Colonic mucosa (tissue), 4 donors: Measurements from ENCODE around the gene PHRF1. TPM values are rescaled to one million over a fixed set of nuclear protein-coding genes. Genes with fewer than 3 reads are reported as not detected.

Experiments used
- DNase-seq: peaks from one replicate; pipeline ENCODE4 v3.0.0-alpha.2; 2020
- H3K27ac ChIP-seq: fragments of 200-600 bp; one replicate; pipeline ENCODE4 v1.8.0; 2021
- H3K27me3 ChIP-seq: fragments of 200-600 bp; one replicate; pipeline ENCODE4 v1.8.0; 2021
- H3K36me3 ChIP-seq: fragments of 200-600 bp; one replicate; pipeline ENCODE4 v1.8.0; 2021
- H3K4me1 ChIP-seq: fragments of 200-600 bp; one replicate; pipeline ENCODE4 v1.8.0; 2021; ENCODE audit warnings: mild to moderate bottlenecking
- H3K4me3 ChIP-seq: fragments of 200-600 bp; one replicate; pipeline ENCODE4 v1.8.0; 2021
- H3K9ac ChIP-seq, 2 donors: one replicate each; pipeline ENCODE4 v1.7.0; 2013; ENCODE audit warnings: control low read depth in 2 of 2, low read depth in 2 of 2, low read length in 2 of 2
- H3K9me3 ChIP-seq: fragments of 200-600 bp; one replicate; pipeline ENCODE4 v1.8.0; 2021
- intact Hi-C: fragments of 100-400 bp; cut with DNase I; formaldehyde crosslinking; loops from one replicate; pipeline ENCODE4 v1.14.1; 2022
- total RNA-seq, 2 donors: library from RNA; stranded (reverse); fragmentation: NEBNext Ultra II Directional in 1 of 2; extraction: Animal tissue kit (Norgen Biotek cat#: 25700) in 1 of 2; gene quantifications; one replicate each; pipeline ENCODE4 v1.2.1, GENCODE V29; 2021
- TF ChIP-seq, protein P1 (sequence below): fragments of 200-600 bp; IDR thresholded peaks from one replicate; pipeline ENCODE4 v1.8.0; 2022; ENCODE audit warnings: antibody characterized with exemption, mild to moderate bottlenecking
- donor health status: healthy.
- donor health status: DM: no; HTN: no; CAD: no.
- donor health status: DM: no; HTN: no; CAD: no.

The PHRF1 gene
- total RNA-seq, 2 donors from 2014 or later: 29.4 to 41.9 TPM

- H3K9me3 ChIP-seq: no peaks in the 10 kb centered on the region
- peaks cover 11% of the 10 kb centered on the region for H3K4me1 ChIP-seq
- intact Hi-C loops: no loop called here
- no peak for DNase-seq
- peak overlapping the region; percentile 57 for H3K27ac ChIP-seq
- H3K9ac ChIP-seq: peak overlapping the region; percentile 76 to 78
- peaks cover 8% of the 10 kb centered on the region for H3K36me3 ChIP-seq
- TF ChIP-seq, protein P1, sequence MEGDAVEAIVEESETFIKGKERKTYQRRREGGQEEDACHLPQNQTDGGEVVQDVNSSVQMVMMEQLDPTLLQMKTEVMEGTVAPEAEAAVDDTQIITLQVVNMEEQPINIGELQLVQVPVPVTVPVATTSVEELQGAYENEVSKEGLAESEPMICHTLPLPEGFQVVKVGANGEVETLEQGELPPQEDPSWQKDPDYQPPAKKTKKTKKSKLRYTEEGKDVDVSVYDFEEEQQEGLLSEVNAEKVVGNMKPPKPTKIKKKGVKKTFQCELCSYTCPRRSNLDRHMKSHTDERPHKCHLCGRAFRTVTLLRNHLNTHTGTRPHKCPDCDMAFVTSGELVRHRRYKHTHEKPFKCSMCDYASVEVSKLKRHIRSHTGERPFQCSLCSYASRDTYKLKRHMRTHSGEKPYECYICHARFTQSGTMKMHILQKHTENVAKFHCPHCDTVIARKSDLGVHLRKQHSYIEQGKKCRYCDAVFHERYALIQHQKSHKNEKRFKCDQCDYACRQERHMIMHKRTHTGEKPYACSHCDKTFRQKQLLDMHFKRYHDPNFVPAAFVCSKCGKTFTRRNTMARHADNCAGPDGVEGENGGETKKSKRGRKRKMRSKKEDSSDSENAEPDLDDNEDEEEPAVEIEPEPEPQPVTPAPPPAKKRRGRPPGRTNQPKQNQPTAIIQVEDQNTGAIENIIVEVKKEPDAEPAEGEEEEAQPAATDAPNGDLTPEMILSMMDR: no peak
- peak overlapping the region; percentile 92 for H3K4me3 ChIP-seq
- H3K27me3 ChIP-seq: no peaks in the 10 kb centered on the region
Observed at GRCh38 chr11:534396-535209, 41.7 kb upstream of the PHRF1 start.

GRCh38 chr11:535210-535518 is 41.1 kb upstream of the PHRF1 start:
- TF ChIP-seq, protein P1: no peak
- Histone ChIP-seq H3K27ac (no peak overlapping the region), H3K9ac (peak overlapping the region in 1 of 2 donors; percentile 76), H3K4me3 (peak overlapping the region; percentile 92), H3K4me1 (peaks cover 11% of the 10 kb centered on the region), H3K9me3 (no peaks in the 10 kb centered on the region), H3K36me3 (peaks cover 8% of the 10 kb centered on the region), H3K27me3 (no peaks in the 10 kb centered on the region)
- DNase-seq: no peak
- intact Hi-C loops: no loop called here

- peak; percentile 94 for DNase-seq
- H3K27me3 ChIP-seq: no peaks in the 10 kb centered on the region
- TF ChIP-seq, protein P1: no peak
- H3K9ac ChIP-seq: peak within 1 kb of the TSS; percentile 76 to 78
- H3K27ac ChIP-seq: peak within 1 kb of the TSS; percentile 85
- H3K4me3 ChIP-seq: peak within 1 kb of the TSS; percentile 92
- H3K9me3 ChIP-seq: no peaks in the 10 kb centered on the region
- peaks cover 11% of the 10 kb centered on the region for H3K4me1 ChIP-seq
- intact Hi-C loops: no loop called here
- H3K36me3 ChIP-seq: peaks cover 8% of the 10 kb centered on the region
Observed at GRCh38 chr11:535519-536454, 40.5 kb upstream of the PHRF1 start, which contains the start of gene HRAS. Gene HRAS, minus strand, starts transcription at chr11:535576.

DNA sequence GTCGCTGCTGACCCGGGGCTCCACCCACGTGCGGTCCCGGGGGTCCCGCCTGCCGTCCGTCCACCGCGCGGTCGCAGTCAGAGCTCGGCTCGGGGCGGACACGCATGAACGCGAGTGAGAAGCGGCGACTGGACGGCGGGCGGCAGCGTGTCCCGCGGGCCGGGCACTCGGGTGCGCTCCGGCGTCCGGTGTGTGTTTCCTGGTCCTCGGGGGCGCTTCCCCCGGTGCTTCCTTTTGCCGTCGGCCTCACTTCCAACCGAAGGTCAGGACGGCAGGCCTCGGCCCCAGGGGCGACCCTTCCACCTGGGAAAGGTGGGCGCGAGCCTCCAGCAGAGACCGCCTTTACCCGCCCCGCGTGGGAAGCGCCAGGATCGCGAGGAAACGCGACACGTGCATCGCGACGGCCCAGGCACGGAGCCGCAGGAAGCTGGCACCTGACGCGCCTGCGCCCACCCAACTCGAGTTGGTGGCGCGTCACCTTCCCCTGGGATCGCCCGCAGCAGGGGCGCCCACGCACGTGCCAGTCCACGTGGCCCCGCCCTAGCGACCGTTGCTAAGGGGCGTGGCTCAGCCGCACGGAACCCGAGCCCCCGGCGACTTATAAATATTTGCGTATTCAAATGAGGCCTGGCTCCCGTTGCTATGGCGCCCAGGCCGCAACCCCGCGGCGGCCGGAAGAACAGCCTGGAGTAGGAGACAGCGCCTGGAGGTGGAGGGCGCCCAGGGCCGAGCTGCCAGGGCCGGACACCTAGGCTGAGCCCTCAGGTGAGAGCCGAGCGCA is 39.2 kb upstream of the PHRF1 start, which contains the start of gene LRRC56:
LRRC56 (plus strand) TSS at position 687 of the 781 bp plus-strand sequence. CDS start 3,158 bp downstream, outside the sequence.
- peak within 1 kb of the TSS; percentile 85 for H3K27ac ChIP-seq
- H3K4me1 ChIP-seq: peaks cover 11% of the 10 kb centered on the region

More for the DNA sequence above, 39.2 kb upstream of the PHRF1 start, which contains the start of gene LRRC56:
- Histone ChIP-seq H3K36me3 (peaks cover 8% of the 10 kb centered on the region), H3K9ac (peak within 1 kb of the TSS; percentile 35 to 66), H3K4me3 (peak within 1 kb of the TSS; percentile 80), H3K27me3 (no peaks in the 10 kb centered on the region), H3K9me3 (no peaks in the 10 kb centered on the region)
- TF ChIP-seq, protein P1: no peak
- intact Hi-C loops: no loop called here
- DNase-seq: peak; percentile 94
